HTR-8/SVneo (cell line): ENCODE data around the gene TDRD9.
A peak's percentile ranks its signal among the peaks of the same experiment; 100 is the strongest.

Experiments
- DNase-seq: peaks from one replicate; pipeline ENCODE4 v3.0.0; 2011; ENCODE audit warnings: low spot score, mixed read lengths; ENCODE audit not compliant: insufficient read length
- FAIRE-seq: peaks from 2 replicates; lab custom pipeline; 2011; peaks lifted over from hg19 to GRCh38; lab: Jason Lieb, UNC

The TDRD9 gene

GRCh38 chr14:103891667-103892215, 36.5 kb upstream of the TDRD9 start:
- no peak for FAIRE-seq
- no peak for DNase-seq

GRCh38 chr14:103892247-103892646, 36.0 kb upstream of the TDRD9 start:
- DNase-seq = no peak
- no peak for FAIRE-seq

GRCh38 chr14:103894034-103894722, 34.1 kb upstream of the TDRD9 start:
- FAIRE-seq (no peak), DNase-seq (no peak)

GRCh38 chr14:103894723-103895059, 33.6 kb upstream of the TDRD9 start:
- DNase-seq (no peak), FAIRE-seq (no peak)

- FAIRE-seq (peak; percentile 99), DNase-seq (no peak)
These were observed 31.7 kb upstream of the TDRD9 start for GRCh38 chr14:103896578-103896977.

GRCh38 chr14:103897075-103897947, 30.9 kb upstream of the TDRD9 start:
- no peak for DNase-seq
- no peak for FAIRE-seq

GRCh38 chr14:103898204-103898603, 30.1 kb upstream of the TDRD9 start:
- FAIRE-seq (no peak), DNase-seq (no peak)

GRCh38 chr14:103898711-103899110, 29.5 kb upstream of the TDRD9 start:
- DNase-seq = no peak
- no peak for FAIRE-seq

GRCh38 chr14:103899316-103899715, 28.9 kb upstream of the TDRD9 start:
- no peak for FAIRE-seq
- no peak for DNase-seq

GRCh38 chr14:103899833-103900232, 28.4 kb upstream of the TDRD9 start:
- DNase-seq (no peak), FAIRE-seq (no peak)

GRCh38 chr14:103904493-103905107, 23.7 kb upstream of the TDRD9 start:
- DNase-seq = no peak
- FAIRE-seq = no peak

GRCh38 chr14:103905842-103906456, 22.3 kb upstream of the TDRD9 start:
- FAIRE-seq = no peak
- no peak for DNase-seq

- DNase-seq (no peak), FAIRE-seq (no peak)
These were observed 19.7 kb upstream of the TDRD9 start for GRCh38 chr14:103908580-103908979.

GRCh38 chr14:103909531-103910261, 18.6 kb upstream of the TDRD9 start:
- DNase-seq = no peak
- no peak for FAIRE-seq

GRCh38 chr14:103910262-103910935, 17.9 kb upstream of the TDRD9 start:
- FAIRE-seq (peak; percentile 80), DNase-seq (peak; percentile 91)

GRCh38 chr14:103910984-103911383, 17.3 kb upstream of the TDRD9 start:
- no peak for FAIRE-seq

GRCh38 chr14:103915616-103916015, 12.6 kb upstream of the TDRD9 start:
- FAIRE-seq (no peak), DNase-seq (no peak)

More at GRCh38 chr14:103910984-103911383, 17.3 kb upstream of the TDRD9 start:
- DNase-seq = no peak

GRCh38 chr14:103916636-103917262, 11.5 kb upstream of the TDRD9 start:
- FAIRE-seq (no peak), DNase-seq (no peak)
